Activated gamma-delta T cell treated with anti-CD3 and anti-CD28 coated beads, Interleukin-2, amount 50 U/mL, for 16 hours (primary cell): ENCODE results near the gene JAK2.
"Not testable (repeated sequence)": the region's sequence is repeated elsewhere in the genome, so short reads cannot be mapped to it uniquely, and the experiment has no call there.

Experiments used
- DNase-seq: peaks from one replicate; pipeline ENCODE4 v3.0.0-alpha.2; 2020; ENCODE audit warnings: low read depth

Gene JAK2

DNA sequence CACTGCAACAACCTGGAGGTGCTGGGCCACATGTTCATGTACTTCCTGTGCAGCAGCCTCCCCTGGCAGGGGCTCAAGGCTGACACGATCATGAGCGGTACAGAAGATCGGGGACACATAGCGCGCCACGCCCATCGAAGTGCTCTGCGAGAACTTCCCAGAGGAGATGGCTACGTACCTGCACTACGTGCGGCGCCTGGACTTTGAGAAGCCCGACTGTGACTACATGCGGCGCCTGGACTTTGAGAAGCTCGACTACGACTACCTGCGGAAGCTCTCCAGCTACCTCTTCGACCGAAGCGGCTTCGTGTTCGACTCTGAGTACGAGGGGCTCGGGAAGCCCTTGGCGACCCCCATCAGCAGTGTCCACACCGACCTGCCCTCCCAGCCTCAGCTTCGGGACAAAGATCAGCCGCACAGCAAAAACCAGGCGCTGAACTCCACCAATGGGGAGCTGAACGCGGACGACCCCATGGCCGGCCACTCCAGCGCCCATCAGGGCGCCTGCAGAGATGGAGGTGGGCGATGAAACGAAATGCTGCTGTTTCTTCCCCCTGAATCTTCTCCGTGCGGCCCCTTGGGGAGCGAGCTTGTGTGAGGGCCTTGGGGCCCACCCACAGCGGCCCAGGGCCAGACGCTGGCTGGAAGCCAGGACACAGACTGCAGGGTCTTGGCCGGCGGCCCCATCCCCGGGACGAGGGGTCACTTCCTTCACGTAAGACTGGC is 56.5 kb downstream of the JAK2 start:
- DNase-seq, result no peak

DNA sequence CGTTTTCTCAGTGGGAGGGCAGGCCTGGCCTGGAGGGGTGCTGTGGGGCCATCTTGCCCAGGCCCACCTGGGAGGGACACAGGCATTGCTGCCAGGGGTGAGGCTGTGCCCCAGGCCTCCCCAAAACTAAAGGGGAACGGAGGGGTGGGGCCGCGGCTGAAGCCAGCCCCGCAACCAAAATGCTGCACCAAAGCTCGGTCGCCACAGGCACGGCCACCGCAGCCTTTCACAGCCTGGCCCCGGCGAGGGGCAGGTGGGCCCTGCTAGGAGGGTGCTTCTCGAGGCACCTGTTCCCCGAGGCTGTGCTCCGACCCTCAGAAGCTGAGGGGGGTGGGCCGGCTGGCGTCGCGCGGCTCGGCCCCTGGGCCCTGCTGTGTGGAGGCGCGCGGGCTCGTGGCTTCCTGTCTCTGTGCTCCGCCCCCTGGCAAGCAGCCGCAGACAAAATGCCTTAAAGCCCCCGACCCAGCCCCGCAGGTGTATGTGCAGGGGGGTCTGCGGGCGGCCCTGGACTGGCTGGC is 57.6 kb downstream of the JAK2 start:
- DNase-seq, result no peak

DNA sequence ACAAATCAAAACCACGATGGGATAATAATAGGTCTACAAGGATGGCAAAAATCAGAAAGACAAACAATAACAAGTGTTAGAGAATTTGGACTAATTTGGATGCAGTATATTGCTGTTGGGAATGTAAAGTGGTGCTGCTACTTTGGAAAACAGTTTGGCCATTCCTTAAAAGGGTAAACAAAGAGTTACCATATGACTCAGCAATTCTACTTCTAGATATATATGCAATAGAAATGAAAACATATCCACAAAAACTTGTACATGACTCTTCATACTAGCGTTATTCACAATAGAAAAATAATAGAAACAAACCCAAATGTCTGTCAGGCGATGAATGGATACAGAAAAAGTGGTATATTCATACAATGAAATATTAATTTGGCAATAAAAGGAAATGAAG is 58.3 kb downstream of the JAK2 start:
- DNase-seq, result no peak

DNA sequence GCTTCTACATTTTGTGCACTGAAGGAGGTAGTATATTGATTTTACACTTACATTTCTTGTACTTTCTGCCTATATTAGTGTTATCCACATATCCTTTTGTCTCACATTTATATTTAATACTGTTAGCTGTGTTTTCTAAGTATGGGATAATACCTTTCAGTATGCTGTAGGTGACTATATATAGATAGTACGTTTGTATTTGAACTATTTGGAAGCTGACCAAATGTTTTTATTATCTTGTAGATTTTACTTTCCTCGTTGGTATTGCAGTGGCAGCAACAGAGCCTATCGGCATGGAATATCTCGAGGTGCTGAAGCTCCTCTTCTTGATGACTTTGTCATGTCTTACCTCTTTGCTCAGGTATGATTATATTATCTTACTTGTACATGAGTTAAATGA is 59.1 kb downstream of the JAK2 start:
- no peak for DNase-seq

DNA sequence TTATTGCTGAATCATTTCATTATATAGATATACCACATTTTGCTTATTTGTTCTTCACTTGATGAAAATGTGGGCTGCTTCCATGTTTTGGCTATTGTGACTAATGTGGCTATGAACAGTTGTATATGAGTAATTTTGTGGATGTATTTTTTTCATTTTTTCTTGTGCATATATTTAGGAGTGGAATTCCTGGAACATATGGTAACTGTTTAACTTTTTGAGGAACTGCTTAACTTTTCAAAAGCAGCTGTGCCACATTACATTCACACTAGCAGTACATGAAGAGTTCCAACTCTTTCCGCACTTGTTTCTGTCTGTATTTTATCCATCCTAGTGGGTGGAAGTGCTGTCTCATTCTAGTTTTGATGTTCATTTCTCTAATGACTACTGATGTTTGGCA is 67.8 kb downstream of the JAK2 start:
- DNase-seq, result no peak

DNA sequence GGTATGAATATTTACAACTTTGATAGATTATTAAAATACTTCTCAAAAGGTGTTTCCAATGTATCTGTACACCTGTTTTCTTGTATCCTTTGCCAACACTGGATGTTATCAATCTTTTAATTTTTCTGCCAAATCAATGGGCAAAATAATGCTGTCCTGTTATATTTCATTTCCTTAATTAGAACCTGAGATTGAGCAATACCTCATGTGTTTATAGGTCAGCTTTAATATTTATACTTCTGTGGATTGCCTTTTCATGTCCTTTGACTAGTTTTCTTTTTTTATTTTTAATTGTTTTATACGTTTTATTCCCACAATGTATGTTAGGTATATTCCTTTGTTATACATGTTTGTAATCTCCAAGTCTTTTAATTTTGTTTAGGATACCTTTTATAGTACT is 77.6 kb downstream of the JAK2 start:
- no peak for DNase-seq

DNA sequence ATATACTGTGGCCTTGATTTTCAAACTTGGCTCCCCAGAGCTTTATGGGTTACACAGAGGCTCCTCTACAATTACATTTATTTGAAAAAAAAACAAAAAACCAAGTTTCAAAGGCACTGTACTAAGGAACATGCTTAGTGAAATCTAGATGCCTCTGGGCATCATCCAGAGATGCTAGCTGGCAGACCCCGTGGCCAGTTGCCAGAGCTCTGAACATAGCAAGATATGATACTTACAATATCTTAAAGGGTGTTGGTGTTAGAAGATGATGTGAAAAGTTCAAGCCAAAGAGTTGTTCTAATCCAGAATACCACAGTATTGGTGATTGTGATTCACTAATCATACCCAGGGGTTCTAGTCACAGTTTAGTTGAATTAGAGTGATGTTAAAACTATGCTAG is 87.8 kb downstream of the JAK2 start:
- DNase-seq, result no peak

DNA sequence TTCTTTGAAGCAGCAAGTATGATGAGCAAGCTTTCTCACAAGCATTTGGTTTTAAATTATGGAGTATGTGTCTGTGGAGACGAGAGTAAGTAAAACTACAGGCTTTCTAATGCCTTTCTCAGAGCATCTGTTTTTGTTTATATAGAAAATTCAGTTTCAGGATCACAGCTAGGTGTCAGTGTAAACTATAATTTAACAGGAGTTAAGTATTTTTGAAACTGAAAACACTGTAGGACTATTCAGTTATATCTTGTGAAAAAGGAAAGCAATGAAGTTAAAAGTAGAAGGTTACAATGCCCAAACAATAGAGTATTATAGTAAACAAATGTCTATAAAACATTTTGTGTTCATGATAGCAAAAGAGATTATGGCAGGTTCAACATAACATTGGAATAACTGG is 88.6 kb downstream of the JAK2 start:
- DNase-seq, result no peak

DNA sequence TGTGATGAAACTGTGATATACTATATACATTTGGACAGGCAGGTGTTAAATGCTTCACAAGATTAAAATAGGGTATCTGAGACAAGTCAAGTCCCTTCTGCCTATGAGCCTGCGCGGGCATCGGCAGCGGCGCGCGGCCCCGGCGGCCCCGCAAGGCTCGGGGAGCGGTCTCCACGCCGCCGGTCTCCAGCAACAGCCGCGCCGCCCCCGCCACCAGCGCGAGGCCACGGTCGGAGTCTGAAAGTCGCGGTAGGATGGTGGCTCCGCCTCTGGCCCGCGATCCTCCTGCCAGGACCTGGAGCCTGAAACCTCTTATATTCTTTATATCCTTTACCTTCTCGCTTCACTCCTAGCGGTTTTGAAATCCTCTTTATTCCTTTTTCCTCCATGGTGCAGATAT is 100.9 kb downstream of the JAK2 start:
- DNase-seq, result no peak

DNA sequence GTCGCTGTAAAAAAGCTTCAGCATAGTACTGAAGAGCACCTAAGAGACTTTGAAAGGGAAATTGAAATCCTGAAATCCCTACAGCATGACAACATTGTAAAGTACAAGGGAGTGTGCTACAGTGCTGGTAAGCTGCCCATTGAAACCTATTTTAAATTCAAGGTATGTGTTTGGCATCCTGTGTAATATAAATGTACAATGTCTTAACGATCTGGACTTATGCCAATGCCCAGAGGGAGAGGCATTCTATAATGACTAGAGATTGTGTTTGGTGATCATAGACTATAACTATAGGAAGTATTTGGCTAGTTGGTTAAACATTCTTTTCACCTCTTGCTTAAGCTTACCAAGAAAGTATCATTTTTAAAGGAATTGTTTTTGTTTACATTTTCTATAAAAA is 104.7 kb downstream of the JAK2 start:
- no peak for DNase-seq

DNA sequence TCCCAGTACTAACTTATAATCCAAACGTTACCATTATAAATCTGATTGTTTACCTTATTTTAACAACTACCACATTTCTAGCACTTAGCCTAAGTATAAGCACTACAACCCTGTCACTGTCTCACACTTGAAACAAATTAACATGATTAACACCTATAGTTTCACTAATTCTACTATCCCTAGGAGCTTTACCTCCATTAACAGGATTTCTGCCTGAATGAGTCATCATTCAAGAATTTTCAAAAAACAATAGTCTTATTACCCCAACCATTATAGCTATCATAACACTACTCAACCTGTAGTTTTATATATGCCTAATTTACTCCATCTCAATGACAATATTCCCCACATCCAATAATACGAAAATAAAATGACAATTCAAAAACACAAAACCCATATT is 110.7 kb downstream of the JAK2 start:
- DNase-seq, result no peak

DNA sequence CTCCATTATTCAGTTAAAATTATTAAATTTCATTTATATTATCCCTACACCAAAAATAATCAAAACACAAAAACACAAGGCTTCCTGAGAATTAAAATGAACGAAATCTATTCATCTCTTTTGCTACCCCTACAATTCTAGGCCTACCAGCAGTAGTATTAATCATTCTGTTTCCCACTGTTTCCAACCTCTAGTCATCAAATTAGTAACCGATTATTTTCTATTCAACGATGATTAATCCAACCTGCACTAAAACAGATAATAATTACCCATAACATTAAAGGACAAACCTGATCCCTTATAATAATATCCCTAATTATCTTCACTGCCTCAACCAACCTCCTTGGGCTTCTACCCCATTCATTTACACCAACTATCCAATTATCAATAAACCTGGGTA is 114.4 kb downstream of the JAK2 start:
- DNase-seq, result no peak

DNA sequence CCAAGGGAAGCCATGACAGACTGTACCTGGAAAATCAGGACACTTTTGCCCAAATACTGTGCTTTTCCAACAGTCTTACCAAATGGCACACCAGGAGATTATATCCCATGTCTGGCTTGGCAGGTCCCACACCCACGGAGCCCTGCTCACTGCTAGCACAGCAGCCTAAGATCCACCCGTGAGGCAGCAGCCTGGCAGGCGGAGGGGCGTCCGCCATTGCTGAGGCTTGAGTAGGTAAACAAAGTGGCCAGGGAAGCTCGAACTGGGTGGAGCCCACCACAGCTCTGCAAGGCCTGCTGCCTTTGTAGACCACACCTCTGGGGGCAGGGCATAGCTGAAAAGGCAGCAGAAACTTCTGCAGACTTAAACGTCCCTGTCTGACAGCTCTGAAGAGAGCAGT is 116.1 kb downstream of the JAK2 start:
- DNase-seq, result not testable (repeated sequence)

DNA sequence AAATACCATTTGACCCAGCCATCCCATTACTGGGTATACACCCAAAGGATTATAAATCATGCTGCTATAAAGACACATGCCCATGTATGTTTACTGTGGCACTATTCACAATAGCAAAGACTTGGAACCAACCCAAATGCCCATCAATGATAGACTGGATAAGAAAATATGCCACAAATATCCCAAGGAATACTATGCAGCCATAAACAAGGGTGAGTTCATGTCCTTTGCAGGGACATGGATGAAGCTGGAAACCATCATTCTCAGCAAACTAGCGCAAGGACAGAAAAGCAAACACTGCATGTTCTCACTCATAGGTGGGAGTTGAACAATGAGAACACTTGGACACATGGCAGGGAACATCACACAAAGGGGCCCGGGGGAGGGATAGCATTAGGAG is 121.4 kb downstream of the JAK2 start:
- DNase-seq, result not testable (repeated sequence)

DNA sequence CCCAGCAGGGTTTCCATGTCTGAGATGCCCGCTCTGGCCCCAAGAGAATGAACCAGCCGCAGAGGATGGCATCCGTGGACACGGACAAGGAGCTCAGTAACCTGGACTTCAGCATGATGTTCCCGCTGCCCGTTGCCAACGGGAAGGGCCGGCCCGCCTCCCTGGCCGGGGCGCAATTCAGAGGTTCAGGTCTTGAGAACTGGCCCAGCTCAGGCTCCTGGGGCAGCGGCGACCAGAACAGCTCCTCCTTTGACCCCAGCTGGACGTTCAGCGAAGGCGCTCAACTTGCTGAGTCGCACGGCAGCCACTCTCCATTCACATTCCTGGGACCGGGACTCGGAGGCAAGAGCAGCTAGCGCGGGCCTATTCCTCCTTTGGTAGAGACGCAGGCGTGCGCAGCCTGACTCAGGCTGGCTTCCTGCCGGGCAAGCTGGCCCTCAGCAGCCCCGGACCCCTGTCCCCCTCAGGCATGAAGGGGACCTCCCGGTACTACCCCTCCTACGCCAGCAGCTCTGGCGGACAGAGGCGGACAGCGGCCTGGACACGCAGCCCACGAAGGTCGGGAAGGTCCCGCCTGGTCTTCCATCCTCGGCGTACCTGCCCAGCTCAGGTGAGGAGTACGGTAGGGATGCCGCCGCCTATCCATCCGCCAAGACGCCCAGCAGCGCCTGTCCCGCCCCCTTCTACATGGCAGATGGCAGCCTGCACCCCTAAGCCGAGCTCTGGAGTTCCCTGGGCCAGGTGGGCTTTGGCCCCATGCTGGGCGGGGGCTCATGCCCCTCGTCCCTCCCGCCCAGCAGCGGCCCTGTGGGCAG is 126.0 kb downstream of the JAK2 start:
- DNase-seq, result no peak

DNA sequence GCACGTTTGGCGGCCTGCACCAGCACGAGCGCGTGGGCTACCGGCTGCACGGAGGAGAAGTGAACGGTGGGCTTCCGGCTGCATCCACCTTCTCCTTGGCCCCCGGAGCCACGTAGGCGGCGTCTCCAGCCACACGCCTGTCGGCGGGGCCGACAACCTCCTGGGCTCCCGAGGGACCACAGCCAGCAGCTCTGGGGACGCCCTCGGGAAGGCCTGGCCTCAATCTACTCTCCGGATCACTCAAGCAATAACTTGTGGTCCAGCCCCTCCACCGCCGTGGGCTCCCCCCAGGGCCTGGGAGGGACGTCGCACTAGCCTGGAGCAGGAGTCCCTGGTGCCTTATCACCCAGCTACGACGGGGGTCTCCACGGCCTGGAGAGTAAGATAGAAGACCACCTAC is 126.6 kb downstream of the JAK2 start:
- no peak for DNase-seq

DNA sequence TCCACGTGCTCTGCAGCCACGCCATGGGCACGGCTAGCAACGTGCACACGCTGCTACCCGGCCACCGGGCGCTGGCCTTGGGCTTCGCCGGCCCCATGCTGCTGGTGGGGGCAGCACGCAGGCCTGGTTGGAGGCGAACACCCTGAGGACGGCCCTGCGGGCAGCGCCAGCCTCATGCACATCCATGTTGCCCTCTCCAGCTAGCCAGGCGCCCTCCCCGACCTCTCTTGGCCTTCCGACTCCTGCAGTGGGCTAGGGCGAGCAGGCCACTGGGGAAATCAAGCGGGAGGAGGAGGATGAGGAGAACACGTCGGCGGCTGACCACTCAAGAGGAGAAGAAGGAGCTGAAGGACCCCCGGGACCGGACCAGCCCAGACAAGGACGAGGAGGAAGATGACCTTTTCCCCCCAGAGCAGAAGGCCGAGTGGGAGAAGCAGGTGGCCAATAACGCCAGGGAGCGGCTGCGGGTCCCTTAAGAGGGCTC is 127.1 kb downstream of the JAK2 start:
- no peak for DNase-seq

DNA sequence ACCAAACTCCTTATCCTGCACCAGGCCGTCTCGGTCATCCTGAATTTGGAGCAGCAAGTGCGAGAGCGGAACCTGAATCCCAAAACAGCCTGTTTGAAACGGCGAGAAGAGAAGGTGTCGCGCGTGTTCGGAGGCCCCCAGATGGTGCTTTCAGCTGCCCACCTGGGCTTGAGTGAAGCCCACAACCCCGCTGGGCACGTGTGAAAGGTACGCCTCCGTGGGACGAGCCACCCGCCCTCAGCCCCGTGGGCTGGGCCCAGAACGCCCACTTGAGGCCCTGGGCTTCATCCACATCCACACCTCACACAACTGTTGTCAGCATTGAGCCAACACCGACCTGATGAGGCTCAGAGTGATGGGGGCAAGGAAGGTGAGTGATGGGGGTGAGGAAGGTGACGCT is 127.6 kb downstream of the JAK2 start:
- no peak for DNase-seq

DNA sequence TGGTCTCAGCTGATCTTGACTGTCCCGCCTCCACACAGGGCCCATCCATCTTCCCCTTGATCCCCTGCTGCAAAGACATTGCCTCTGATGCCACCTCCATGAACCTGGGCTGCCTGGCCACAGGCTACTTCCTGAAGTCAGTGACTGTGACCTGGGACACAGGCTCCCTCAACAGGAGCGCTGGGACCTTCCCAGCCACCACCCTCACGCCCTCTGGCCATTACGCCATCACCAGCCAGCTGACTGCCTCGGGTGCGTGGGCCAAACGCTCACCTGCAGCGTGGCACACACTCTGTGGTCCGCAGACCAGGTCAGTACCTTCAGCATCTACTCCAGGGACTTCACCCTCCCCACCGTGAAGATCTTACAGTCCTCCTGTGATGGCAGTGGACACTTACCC is 128.5 kb downstream of the JAK2 start:
- DNase-seq, result no peak

DNA sequence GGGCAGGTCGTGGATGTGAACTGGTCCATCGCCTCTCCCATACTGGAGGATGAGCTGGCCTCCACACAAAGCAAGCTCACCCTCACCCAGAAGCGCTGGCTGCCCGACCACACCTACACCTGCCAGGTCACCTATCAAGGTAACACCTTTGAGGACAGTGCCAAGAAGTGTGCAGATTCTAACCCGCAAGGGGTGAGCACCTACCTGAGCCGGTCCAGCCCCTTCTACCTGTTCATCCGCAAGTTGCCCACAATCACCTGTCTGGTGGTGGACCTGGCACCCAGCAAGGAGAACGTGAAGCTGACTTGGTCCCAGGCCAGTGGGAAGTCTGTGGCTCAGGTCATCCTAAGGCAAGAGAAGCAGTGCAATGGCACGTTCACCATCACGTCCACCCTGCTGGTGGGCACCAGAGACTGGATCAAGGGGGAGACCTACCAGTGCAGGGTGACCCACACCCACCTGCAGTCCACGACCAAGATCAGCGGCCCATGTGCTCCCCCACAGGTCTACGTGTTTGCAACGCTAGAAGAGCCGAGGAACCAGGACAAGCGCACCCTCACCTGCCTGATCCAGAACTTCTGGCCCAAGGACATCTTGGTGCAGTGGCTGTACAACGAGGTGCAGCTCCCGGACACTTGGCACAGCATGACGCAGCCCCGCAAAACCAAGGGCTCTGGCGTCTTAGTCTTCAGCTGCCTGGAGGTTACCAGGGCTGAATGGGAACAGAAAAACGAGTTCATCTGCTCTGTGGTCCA is 129.1 kb downstream of the JAK2 start:
- no peak for DNase-seq

DNA sequence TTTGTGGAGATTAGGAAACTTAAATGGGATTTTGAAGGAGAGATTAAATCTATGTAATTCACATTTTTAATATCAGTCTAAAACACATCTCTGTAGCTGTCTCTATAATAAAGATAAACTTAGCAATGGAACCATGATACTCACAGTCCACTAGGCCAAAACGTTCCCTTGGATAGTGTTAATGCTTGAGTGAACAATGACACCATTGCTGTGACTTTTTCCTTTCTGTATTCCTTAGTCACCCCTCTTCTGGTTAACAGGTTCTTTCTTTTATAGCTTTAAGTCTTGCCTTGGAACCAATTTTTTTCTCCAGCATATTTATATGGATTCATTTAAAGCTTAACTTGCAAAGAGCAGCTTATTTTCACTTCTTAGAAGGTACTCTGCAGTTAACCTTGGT is 137.0 kb downstream of the JAK2 start:
- DNase-seq, result no peak

DNA sequence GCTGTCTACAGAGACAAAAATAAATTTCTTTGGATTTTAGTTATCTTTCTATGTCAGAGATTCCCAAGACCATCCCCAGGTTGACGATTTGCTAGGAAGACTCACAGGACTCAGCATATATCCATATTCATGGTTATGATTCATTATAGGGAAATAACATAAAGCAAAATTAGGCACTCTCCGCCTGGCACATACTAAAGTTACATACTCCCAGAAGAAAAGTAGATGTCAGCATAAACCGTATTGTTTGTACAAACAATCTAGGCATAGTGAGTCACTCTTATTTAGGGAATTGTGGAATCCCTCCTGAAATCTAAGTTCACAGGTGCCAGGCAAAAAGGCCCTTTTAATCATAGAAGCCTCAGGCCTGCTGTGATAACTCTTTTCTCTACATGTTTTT is 137.4 kb downstream of the JAK2 start:
- DNase-seq, result no peak

DNA sequence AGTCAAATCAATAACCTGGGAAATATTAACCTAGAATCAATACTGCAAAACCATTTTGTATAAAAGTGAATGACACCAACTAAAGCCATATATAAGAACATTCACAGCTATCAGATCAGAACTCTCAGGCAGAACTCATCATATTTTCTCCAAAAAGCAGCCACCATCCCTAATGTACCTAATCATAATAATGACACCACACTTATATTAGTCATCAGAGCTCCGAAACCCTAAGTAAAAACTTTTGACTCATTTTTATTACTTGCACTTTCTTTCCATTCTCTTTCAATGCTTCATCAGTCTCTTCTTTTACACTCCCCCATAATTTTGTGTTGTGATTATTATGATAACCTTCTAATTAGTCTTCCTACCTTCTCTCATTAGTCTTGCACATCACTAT is 155.1 kb downstream of the JAK2 start:
- no peak for DNase-seq
